ENCODE measurements around the gene GNAI3.

GNAI3 gene

DNA sequence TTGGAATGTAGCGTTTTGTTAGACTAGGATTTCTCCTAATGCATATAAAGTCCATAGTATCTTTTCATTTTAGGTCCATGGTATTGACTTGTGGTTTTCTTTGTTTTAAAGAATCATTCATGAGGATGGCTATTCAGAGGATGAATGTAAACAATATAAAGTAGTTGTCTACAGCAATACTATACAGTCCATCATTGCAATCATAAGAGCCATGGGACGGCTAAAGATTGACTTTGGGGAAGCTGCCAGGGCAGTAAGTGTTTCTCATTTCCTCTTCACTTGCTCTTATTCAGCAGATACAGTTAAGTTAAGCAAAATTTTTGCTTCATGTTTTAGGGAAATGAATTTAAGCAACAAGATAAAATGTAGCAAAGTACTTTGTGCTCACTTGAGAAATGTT is 25.4 kb downstream of the GNAI3 start:
- no peak for DNase-seq (ENCODE audit: low spot score)
- TF ChIP-seq, protein P1, sequence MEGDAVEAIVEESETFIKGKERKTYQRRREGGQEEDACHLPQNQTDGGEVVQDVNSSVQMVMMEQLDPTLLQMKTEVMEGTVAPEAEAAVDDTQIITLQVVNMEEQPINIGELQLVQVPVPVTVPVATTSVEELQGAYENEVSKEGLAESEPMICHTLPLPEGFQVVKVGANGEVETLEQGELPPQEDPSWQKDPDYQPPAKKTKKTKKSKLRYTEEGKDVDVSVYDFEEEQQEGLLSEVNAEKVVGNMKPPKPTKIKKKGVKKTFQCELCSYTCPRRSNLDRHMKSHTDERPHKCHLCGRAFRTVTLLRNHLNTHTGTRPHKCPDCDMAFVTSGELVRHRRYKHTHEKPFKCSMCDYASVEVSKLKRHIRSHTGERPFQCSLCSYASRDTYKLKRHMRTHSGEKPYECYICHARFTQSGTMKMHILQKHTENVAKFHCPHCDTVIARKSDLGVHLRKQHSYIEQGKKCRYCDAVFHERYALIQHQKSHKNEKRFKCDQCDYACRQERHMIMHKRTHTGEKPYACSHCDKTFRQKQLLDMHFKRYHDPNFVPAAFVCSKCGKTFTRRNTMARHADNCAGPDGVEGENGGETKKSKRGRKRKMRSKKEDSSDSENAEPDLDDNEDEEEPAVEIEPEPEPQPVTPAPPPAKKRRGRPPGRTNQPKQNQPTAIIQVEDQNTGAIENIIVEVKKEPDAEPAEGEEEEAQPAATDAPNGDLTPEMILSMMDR (IDR thresholded peaks at IDR 0.05; ENCODE audit: borderline replicate concordance, control extremely low read depth, extremely low read depth, insufficient read depth, missing control alignments) = no peak
- in situ Hi-C loops (cut with MboI; ENCODE audit: low sequenced_read_pairs, unreplicated experiment) = no loop called here

DNA sequence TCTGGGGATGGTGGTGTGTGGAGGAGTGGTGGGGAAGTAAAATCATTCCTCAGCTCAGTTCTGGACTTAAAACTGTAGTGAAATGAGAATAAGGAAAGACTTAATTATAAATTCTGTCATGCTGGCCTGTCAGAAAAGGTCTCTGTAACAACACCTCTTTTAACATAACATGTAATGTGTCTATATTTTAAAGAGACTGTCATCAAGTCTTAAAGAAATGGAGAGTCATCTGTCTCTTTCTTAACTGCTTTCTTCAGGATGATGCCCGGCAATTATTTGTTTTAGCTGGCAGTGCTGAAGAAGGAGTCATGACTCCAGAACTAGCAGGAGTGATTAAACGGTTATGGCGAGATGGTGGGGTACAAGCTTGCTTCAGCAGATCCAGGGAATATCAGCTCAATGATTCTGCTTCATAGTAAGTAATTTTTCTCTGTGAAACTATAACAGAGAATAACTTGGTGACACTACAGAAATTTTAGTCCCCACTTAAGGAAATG is 30.6 kb downstream of the GNAI3 start:
- DNase-seq (ENCODE audit: low spot score) = no peak
- TF ChIP-seq, protein P1 (IDR thresholded peaks at IDR 0.05; ENCODE audit: borderline replicate concordance, control extremely low read depth, extremely low read depth, insufficient read depth, missing control alignments) = no peak
- in situ Hi-C loops (cut with MboI; ENCODE audit: low sequenced_read_pairs, unreplicated experiment) = no loop called here

GRCh38 chr1:109579491-109579890 is 31.1 kb downstream of the GNAI3 start:
- no peak for DNase-seq (ENCODE audit: low spot score)
- in situ Hi-C loops (cut with MboI; ENCODE audit: low sequenced_read_pairs, unreplicated experiment) = no loop called here
- TF ChIP-seq, protein P1 (IDR thresholded peaks at IDR 0.05; ENCODE audit: borderline replicate concordance, control extremely low read depth, extremely low read depth, insufficient read depth, missing control alignments) = no peak

- TF ChIP-seq, protein P1 (IDR thresholded peaks at IDR 0.05; ENCODE audit: borderline replicate concordance, control extremely low read depth, extremely low read depth, insufficient read depth, missing control alignments) = no peak
- in situ Hi-C loops (cut with MboI; ENCODE audit: low sequenced_read_pairs, unreplicated experiment) = no loop called here
These were observed 33.6 kb downstream of the GNAI3 start for GRCh38 chr1:109582021-109582420.

DNA sequence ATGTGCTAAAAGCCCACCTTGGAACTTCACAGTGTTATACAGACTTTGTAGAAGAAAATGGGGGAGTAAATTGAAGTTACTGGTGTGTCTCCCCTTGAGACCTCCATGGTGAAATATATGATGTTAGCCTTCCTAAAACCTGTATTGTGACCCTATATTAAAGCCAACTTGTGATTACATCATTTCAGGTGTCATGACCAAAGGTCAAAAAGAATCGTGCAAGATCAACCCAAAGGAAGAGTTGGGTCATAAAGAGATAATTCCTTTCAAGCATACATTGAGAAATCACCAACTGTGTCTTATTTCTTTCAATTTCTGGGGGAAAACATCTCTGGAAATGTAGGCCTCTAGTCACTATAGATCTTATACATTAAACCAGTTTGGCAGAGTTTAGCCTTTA is 36.4 kb downstream of the GNAI3 start:
- in situ Hi-C loops (cut with MboI; ENCODE audit: low sequenced_read_pairs, unreplicated experiment) = no loop called here
- TF ChIP-seq, protein P1 (IDR thresholded peaks at IDR 0.05; ENCODE audit: borderline replicate concordance, control extremely low read depth, extremely low read depth, insufficient read depth, missing control alignments) = no peak
- DNase-seq (ENCODE audit: low spot score) = no peak

More at GRCh38 chr1:109582021-109582420, 33.6 kb downstream of the GNAI3 start:
- no peak for DNase-seq (ENCODE audit: low spot score)

- TF ChIP-seq, protein P1 (IDR thresholded peaks at IDR 0.05; ENCODE audit: borderline replicate concordance, control extremely low read depth, extremely low read depth, insufficient read depth, missing control alignments) = no peak
- DNase-seq (ENCODE audit: low spot score) = no peak
- in situ Hi-C loops (cut with MboI; ENCODE audit: low sequenced_read_pairs, unreplicated experiment) = no loop called here
These were observed 37.6 kb downstream of the GNAI3 start for GRCh38 chr1:109586055-109586454.

DNA sequence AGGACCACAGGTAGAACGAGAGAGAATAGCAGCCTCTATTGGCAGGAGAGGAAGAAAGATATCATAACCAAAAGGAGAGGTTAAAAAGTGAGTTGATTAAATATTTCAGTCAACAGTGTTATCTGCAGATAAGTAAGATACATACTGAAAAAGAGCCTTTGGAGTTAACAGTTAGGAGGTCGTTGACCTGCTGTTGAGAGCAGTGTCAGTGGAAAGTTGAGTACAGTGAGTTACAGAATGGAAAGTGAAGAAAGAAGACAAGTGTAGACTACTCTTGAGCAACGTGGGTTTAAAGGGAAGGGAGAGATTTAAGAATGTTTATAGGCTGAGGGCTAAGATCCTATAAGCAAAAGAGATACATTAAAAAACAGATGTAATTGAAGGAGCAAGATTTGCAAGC is 40.8 kb downstream of the GNAI3 start:
- TF ChIP-seq, protein P1 (IDR thresholded peaks at IDR 0.05; ENCODE audit: borderline replicate concordance, control extremely low read depth, extremely low read depth, insufficient read depth, missing control alignments) = no peak
- no peak for DNase-seq (ENCODE audit: low spot score)
- in situ Hi-C loops (cut with MboI; ENCODE audit: low sequenced_read_pairs, unreplicated experiment) = no loop called here
